Measurements from ENCODE around the gene UGT1A5.

DNA sequence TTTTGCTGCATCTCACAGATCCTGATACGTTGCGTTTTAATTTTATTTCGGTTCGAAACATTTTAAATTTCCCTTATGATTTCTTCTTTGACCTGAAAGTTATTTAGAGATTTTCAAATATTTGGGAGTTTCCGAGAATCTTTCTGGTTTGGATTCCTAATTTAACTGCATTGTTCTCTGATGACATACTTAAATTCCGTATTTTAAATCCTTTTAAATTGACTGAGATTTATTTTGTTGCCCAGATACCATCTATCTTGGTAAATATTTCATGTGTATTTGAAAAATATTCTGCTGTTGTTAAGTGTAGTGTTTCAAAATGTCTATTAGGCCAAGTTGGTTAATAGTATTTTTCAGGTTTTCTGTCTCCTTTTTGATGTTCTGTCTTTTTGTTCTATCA lies 103.2 kb downstream of the UGT1A5 start:
- no peak for TF ChIP-seq POLR2A (IDR thresholded peaks at IDR 0.05; ENCODE audit: low read depth, low read length)
- no peak for TF ChIP-seq POLR2AphosphoS5 (IDR thresholded peaks at IDR 0.05; ENCODE audit: low read depth, low read length)
- no peak for TF ChIP-seq TAF1 (IDR thresholded peaks at IDR 0.05; ENCODE audit: borderline replicate concordance, low read depth, low read length)
